Measurements from ENCODE around the gene PRICKLE2.

DNA sequence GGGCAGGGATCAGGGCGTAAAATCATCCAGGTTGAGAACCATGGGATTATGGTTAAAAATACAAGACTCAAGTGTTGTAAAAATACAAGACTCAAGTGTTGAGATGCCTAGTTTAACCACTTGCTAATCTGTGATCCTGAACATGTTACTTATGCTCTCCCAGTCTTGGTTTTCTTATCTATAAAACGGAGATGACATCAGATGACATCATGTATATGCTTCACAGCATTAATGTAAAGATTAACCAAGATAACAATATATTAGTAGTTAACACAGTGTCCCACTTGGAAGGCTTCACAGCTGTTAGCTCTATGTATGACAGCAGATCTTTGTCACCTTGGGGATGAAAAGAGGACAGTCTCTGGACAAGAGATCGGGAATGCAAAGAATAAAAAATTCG is 96.2 kb downstream of the PRICKLE2 start:
- TF ChIP-seq, protein P1, sequence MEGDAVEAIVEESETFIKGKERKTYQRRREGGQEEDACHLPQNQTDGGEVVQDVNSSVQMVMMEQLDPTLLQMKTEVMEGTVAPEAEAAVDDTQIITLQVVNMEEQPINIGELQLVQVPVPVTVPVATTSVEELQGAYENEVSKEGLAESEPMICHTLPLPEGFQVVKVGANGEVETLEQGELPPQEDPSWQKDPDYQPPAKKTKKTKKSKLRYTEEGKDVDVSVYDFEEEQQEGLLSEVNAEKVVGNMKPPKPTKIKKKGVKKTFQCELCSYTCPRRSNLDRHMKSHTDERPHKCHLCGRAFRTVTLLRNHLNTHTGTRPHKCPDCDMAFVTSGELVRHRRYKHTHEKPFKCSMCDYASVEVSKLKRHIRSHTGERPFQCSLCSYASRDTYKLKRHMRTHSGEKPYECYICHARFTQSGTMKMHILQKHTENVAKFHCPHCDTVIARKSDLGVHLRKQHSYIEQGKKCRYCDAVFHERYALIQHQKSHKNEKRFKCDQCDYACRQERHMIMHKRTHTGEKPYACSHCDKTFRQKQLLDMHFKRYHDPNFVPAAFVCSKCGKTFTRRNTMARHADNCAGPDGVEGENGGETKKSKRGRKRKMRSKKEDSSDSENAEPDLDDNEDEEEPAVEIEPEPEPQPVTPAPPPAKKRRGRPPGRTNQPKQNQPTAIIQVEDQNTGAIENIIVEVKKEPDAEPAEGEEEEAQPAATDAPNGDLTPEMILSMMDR (IDR thresholded peaks at IDR 0.05) = no peak
- TF ChIP-seq POLR2A (IDR thresholded peaks at IDR 0.05) = no peak

Data from body of pancreas (tissue), 4 donors.